Skin epidermis (tissue), 12 donors: Measurements from ENCODE around the gene GPR39.
A peak's percentile ranks its signal among the peaks of the same experiment; 100 is the strongest.

ENCODE experiments used
- H3K27ac ChIP-seq, 21 experiments: fragments of 200-600 bp; sonication (generic) in 11 of 21; one replicate each; pipeline ENCODE4 v1.5.0; 2020; ENCODE audit warnings: mild to moderate bottlenecking in 3 of 21, inconsistent platforms in 2 of 21, moderate library complexity in 2 of 21
- H3K4me3 ChIP-seq, 7 experiments: fragments of 200-600 bp; sonication (generic) in 2 of 7; one replicate each; pipeline ENCODE4 v1.5.0; 2020; ENCODE audit warnings: inconsistent platforms in 2 of 7, mild to moderate bottlenecking in 2 of 7, moderate library complexity in 1 of 7

The GPR39 gene

DNA sequence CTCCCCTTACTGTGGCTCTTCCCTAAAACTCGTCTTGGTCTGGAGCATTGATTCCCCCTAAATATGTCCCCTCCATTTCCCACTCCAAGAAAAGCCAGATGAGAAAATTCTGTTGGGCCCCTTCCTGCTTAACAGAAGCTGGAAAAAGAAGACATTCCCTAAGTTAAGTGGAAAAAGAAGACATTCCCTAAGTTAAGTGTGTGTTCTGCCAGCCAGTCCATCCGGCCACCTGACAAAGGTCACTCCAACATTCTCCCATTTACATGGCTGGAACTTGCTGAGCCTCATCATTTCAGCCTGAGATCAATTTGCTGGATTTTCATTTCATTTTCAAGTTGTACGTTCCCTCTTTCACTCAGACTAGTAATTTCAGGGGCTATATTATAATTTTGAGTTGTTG, 201.4 kb downstream of the GPR39 start:
- H3K4me3 ChIP-seq = no peak overlapping the region
- H3K27ac ChIP-seq = no peak overlapping the region

DNA sequence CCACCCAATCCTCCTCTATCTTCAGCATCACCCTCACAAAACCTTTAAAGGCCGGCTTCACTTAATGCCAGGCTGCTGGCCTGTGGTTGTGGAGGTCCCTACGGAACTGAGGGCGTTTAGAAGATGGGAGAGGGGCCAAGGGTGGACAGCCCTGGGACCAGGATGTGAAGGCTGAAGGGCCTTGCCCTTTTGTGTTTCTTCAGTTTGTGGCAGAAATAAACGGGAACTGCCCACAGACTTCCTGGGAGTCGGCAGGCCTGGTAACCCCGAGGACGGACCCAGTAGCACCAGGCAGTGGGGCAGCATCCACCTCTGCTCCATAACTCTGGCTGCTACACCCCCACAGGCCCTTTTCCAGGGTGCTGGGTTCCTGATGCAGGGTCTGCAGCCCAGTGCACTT, 202.1 kb downstream of the GPR39 start:
- Histone ChIP-seq H3K4me3 (no peak overlapping the region), H3K27ac (no peak overlapping the region)

DNA sequence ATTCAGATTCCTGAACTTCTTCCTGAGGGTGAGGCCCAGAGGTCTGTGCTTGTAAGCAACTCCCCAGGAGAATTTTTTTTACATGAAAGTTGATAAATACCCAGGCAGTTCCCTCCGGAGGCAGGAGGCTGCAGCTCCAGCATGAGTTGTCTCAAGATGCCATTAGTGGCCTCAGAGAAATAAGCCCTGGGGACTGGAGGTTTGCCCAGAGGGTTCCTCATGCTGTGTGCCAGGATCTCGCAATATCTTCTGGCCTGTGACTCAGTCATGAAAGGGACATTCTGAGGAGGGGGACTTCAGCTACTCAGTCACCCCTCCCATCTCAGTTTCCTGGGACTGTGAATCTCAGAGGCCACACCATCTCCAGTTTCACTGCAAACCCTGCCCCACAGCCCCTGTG, 203.5 kb downstream of the GPR39 start:
- Histone ChIP-seq H3K4me3 (no peak overlapping the region), H3K27ac (no peak overlapping the region)

DNA sequence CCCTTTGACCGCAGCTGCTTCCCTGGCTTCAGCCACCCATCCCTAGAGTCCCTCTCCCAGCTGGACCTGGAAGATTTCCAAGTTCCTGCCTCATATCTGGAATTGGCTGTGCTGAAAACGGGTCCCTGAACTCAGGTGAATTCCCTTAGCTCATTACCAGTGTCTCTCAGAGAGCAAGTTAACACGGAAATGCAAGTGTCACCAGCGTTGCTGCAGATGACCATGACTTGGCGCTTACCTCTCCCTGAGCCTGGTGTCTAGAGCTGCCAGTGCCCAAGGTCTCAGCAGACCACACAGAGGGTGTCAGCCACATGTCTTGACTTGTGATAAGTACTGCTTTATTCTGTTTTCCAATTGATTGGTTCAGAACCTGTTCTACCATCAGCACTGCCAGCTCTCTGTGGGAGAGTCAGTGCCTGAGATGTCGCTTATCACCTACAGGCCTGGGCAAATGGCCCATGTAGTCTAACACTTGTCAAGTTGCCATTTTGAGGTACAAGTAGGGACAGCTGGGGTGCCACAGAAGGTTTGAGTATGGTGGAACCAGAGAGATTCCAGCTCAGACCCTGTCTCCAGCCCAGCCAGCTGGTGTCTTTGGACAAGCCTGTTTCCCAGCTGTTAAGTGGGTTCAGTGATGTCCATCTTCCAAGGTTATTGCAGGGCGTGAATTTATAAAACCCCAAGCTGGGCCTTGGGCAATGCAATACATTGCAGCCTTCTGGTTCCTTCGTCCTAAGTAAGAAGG, 204.7 kb downstream of the GPR39 start:
- Histone ChIP-seq H3K4me3 (no peak overlapping the region), H3K27ac (no peak overlapping the region)

DNA sequence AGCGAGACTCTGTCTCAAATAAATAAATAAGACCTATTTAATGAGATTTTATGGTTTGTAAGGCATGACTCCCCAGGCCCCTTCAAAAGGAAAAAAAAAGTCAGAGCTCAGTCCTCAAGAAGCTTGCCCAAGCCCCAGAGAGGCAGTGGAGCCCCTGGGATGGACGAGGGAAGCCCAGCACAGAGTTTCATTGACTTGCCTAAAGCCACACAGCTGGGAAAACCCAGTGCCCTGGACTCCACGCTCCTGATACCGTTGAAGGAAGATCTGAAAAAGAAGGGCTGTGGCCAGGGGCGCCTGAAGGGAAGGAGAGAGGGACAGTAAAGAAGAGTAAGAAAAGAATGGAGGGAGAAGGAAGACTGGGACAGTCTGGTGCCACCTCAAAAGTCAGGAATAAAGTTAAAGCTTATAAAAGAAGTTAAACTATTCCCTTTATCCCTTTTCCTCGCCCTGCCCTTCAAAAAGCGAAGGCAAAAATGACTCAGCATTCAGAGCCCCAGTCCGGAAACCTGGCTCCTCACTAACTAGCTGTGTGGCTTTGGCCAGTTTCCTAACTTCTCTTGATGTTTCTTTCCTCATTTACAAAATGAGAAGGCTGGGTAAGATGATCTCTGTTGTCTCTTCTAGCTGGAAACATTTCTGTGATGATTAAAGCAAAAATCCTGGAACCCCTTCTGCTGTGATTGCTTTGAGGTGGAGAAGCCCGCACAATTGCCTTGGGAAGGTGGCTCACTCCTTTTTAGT, 206.7 kb downstream of the GPR39 start:
- Histone ChIP-seq H3K27ac (peak overlapping the region in 1 of 21 experiments; percentile 47), H3K4me3 (no peak overlapping the region)

DNA sequence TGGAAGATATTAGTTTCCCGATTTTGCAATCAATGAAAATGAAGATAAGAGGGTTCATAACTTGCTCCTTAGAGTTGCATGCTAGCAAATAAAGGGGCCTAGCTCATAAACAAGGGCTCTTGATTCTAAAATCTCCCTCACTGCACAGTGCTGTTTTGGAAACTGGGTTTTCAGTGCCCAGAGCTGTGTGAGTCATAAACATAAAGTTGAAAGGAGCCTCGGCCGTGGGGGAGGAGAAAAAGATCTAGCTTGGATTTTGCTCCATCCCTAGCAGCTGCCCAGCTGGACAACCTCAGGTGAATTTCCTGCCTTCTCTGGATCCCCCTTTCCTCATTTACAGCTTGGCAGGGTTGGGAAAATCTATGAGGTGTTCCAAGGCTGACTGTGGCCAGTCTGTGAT, 210.9 kb downstream of the GPR39 start:
- H3K4me3 ChIP-seq = no peak overlapping the region

DNA sequence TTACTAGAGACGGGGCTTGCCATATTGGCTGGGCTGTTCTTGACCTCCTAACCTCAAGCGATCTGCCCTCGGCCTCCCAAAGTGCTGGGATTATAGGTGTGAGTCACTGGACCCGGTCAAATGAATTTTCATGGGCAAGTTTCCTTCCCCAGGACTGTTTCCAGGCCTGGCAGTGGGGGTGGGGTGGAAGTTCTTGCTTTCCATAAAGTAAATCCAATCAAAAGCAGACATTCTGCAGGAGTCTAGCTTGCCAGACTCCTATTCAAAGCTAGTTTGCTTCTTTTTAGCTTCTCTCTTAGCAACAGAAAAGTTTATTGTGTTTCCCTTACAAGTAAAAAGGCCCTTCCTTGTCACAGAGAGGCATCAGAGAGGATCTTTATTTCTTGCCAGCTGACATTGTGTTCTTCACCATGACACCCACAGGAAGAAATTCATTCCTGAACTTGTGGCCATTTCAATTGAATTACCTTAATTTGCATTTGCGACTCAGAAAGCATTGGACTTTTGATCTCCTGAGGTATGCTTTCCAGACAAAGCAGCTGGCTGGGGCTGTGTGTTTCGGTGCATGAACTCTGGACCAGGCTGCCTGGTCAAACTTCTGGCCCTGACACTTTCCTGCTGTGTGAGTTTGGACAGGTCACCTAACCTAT, 215.5 kb downstream of the GPR39 start:
- no peak overlapping the region for H3K4me3 ChIP-seq
- no peak overlapping the region for H3K27ac ChIP-seq

More for the DNA sequence above, 210.9 kb downstream of the GPR39 start:
- no peak overlapping the region for H3K27ac ChIP-seq

DNA sequence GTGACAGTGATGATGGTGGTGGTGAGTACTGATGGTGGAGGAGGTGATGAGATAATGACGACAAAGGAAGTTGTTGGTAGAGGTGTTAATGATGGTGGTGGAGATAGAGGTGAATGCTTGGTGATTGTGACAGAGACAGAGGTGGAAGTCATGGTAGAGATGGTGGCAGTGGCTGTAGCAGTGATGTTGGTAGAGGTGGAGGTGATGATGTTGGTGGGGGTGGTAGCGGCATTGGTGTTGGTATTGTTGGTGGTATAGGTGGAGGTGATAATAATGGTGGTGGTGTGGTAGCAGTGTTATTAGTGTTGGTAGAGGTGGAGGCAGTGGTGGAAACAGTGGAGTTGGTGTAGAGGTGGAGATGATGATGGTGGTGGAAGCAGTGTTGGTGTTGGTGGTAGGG, 217.0 kb downstream of the GPR39 start:
- Histone ChIP-seq H3K27ac (no peak overlapping the region), H3K4me3 (no peak overlapping the region)

DNA sequence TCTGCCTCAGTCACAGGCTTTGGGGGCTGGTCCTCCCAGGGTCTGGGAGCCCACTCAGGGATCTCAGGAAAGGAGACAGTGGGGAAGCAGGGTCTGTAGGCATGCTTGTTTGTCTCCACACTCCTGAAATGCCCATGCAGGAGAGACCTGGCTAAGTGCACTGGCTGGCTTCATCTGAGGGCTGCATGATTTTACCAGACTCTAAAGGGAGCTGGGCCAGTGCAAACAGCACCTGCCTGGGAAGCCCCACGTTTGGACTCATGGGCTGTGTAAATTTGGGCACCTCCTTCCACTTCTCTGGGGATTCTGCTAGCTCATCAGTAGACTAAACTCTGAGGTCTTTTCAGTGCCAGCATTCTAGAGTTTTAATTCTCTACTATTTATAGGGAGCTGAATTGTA, 219.7 kb downstream of the GPR39 start:
- no peak overlapping the region for H3K4me3 ChIP-seq
- no peak overlapping the region for H3K27ac ChIP-seq

DNA sequence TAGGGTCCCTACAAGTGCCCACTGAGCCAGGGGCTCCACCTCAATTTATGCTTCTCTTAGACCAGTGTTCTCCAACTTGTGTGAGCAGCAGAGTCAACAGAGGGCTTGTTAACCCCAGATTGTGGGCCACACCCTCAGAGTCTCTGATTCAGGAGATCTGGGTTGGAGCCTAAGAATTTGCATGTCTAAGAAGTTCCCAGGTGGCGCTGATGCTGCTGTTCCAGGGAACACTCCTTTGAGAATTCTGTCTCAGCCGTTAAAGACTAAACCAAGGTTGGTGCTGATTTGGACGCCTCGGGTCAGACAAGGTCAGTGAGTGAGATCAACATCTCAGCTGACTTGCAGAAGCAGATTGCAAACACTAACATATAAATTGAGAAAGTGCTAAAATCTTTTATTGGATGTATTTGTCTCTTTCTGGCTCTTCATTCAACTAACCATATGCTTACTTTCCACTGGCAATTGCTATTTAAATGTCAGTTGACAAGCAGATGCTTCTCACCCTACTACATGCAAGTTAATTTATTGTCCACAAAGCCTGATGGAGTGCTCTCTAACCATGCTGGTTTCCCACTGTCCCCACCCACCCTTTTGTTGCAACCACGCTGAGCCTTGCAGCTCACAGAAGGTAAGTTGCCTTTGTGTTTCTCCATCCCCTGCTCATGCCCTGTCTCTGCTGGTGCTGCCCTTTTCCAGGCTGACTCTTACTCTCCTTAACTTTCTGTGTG, 221.9 kb downstream of the GPR39 start:
- Histone ChIP-seq H3K4me3 (no peak overlapping the region), H3K27ac (no peak overlapping the region)

DNA sequence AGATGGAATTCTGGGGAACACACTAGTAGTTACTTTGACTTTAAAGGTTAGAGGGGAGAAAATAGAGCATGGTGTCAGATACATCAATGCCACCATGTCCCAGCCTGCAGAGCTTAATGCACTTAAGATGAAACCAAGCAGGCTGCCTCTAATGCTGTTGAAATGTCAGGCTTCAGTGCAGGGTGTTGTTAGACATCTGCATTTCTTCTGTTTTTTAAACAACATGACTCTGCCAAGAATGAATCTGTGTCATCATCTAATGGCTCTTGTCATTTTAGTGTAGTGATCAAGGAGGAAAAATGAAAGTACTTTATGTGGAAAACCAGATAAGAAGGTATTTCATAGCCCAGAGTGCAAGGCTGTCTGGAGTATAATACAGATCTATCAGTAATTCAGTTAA, 223.5 kb downstream of the GPR39 start:
- no peak overlapping the region for H3K27ac ChIP-seq

DNA sequence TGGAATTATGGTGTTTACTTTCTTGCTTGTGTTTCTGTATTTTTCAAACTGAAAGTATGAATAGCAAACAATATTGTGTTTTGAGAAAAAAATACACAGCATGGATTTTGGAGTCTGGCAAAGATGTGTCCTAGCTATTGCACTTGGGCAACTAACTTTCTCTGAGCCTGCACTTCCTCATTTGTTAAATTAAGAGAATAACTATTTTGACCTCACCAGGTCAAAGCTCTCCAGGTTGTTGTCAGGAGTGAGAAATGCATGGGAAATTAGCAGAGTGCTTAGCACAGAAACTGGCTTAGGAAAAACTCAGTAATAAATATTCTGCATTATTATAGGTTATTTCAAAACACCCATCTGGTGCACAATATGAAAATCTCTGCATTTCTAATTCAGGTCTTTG, 225.2 kb downstream of the GPR39 start:
- H3K4me3 ChIP-seq = no peak overlapping the region
- no peak overlapping the region for H3K27ac ChIP-seq

More for the DNA sequence above, 223.5 kb downstream of the GPR39 start:
- no peak overlapping the region for H3K4me3 ChIP-seq

DNA sequence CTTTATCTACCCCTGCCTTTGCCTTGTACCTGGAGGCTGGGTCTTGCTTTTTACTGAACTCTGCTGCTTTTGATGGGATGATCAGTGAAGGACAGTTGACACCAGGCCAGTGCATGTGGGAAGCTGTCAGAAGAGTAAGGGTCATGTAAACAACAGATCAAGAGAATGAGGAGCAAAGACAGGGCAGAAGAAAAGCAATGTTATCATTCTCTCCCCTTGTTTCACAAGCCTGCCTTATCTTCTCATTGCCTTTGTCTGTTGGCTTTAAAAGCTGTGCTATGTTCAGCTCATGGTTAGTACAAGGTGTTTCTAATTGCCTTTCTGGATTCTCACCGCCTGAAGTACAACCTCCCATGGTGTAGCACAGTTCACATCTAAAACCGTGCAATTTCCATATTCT, 225.8 kb downstream of the GPR39 start:
- H3K4me3 ChIP-seq = no peak overlapping the region
- no peak overlapping the region for H3K27ac ChIP-seq

DNA sequence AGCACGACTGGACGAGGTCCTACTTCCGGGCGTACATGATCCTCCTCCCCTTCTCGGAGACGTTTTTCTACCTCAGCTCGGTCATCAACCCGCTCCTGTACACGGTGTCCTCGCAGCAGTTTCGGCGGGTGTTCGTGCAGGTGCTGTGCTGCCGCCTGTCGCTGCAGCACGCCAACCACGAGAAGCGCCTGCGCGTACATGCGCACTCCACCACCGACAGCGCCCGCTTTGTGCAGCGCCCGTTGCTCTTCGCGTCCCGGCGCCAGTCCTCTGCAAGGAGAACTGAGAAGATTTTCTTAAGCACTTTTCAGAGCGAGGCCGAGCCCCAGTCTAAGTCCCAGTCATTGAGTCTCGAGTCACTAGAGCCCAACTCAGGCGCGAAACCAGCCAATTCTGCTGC, 228.6 kb downstream of the GPR39 start:
- Histone ChIP-seq H3K4me3 (no peak overlapping the region), H3K27ac (no peak overlapping the region)

DNA sequence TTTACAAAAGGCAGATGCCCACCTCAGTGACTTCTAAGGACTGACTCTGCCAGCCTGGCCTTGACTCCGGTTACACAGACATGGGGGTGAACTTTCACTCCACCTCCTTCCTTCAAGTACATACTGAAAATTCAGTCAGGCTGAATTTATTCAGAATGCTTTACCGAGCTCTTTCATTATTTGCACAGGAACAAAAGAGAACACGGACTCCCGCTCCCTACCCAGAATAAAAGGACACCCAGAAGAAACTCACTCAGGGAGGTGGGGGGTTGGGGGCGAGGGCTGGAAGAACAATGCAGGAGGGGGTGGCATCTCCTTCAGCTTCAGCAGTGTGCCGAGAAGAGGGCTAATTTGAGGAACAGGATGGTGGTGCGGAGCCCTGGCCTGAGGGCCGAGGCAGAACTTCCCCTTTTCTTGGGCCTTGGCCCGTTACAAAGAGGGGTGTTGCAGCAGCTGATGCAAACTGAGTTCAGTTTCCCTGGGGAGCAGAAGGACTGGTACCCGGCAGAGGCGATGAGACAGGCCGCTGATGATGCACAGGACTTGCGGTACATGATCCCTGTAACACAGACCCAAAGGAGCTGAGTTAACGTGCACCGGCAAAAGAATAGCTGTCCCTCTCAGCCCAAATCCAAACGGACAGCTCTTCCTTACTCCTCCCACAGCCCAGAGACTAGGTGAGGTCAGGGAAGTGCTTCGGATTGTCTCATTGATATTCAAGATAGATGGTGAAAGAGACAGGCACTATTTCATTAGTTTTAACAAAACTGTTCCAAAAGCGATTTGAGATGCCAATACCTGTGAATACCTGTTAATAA, 229.3 kb downstream of the GPR39 start:
- no peak overlapping the region for H3K4me3 ChIP-seq
- no peak overlapping the region for H3K27ac ChIP-seq

DNA sequence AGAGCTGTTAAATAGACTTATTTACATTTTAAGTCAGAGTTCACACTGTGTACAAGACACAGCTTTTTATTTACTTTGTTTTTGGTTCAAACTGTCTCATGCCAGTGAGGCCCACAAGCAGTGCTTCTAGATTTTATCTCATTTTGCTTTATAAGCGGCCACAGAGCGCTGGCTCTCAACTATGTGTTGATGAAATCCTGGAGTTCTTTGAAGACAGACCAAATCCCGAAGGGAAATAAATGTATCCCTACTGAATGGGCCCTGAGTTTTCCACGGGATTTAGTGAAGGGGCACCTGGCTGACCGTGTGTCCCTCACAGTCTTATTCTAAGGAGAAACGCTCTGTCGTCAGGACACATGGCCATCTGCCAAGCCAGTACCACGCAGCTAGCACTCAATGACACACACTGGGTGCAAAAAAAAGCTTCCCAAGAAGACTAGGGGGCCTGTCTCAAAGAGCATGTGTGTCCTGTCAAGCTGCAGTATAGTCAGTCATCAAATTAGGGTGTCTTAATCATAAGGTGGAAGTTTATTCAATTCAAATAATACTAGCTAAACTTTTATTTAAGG, 230.0 kb downstream of the GPR39 start:
- H3K27ac ChIP-seq = no peak overlapping the region
- no peak overlapping the region for H3K4me3 ChIP-seq

DNA sequence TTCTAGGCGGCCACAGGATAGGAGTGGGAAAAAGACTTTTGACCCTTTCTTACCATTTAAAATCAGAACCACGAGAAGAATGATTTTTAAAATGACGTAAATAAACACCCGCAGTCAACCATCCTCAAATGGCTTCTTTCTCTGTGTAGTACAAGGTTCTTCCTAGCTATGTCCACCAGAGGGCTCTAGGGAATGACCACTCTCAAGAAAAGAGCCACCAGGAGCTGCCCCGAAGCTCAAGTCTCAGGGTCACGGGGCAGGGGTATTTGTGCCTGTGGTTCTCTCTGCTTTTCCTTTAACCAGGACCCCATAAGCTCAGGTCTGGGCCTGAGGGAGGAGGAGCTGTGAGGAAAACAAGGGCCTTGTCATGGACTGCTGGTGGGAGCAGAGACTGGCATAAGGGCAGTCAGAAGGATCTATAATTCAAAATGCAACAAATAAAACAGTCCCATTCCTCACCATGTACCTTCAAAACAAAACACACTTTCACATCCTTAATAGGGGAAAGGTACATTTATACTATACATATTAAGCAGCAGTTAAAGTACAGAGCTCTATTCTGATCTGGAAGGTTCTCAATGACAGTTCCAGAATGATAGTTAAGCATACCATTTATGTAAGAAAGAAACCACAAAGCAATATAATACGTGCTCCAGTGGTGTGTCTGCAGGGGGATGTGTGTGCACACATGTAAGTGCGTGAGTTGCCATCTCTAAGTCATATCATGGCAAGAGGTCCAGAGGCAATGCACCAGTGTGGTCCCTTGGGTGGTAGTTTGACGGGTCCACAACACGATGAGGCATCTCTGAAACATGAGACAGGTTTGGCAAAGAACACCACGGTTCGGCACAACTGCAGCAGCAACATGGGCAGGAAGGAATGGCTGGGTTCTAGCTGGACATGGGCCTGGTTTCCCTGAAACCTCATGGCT, 234.8 kb downstream of the GPR39 start:
- H3K4me3 ChIP-seq = no peak overlapping the region
- no peak overlapping the region for H3K27ac ChIP-seq

DNA sequence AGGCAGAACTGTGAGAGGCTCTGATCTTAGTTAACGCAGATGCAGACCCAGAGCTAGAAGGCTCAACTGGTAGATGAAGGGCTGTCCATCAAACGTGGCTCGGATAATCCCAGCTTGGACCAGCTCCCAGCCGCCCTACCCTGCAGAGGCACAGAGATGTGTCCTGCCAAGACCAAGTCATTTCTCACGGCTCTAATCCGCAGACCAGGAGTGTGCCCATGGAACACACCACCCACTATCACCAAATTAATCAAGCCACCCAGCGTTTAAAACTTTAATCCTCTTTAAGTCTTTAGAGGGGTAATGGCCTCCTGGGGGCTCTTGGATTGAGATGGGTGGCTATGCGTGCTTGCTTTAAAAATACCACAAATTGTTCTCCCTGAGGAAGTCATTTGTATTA, 235.9 kb downstream of the GPR39 start:
- Histone ChIP-seq H3K27ac (no peak overlapping the region), H3K4me3 (no peak overlapping the region)
